GM10266 (cell line): ENCODE results near the gene CADM4.

Experiments
- DNase-seq: peaks from one replicate; pipeline ENCODE4 v3.0.0; 2012; ENCODE audit errors: extremely low spot score
- CTCF ChIP-seq: IDR thresholded peaks from 2 replicates; pipeline ENCODE4 v1.5.1; 2012; ENCODE audit warnings: mild to moderate bottlenecking, low read depth; ENCODE audit not compliant: control insufficient read depth, insufficient read depth; ENCODE audit errors: missing control alignments

CADM4 gene

DNA sequence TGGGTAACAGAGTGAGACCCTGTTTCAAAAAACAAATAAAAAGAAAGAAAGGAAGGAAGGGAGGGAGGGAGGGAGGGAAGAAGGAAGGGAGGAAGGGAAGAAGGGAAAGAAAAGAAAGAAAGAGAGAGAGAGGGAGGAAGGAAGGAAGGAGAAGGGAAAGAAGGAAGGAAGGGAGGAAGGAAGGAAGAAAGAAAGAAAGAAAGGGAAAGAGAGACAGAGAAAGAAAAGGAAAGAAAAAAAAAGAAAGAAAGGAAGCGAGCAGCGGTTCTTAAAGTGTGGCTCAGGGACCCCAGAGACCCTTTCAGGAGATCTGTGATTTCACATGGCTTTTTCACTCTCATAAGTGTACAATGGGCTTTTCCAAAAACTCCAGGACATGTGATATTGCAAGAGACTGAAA lies 9.9 kb upstream of the CADM4 start:
- DNase-seq: no peak
- TF ChIP-seq CTCF: no peak

DNA sequence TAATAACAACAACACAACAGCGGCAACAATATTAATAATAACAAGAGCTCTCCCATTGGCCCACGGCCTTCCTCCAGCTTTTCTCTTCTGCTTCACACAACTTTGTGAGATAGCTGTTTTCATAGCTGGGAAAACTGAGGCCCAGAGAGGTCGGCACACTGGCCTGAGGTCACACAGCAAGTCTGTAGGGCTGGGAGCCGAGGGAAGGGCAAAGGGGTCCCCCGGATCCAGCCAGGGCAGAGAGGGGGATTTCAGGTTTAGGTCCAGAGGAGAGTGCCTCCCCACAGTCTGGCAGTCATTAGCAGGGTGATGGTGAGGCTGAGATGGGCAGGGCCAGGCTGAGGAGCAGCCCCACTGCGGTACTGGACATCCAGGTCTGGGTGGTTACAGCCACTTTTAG lies 9.0 kb upstream of the CADM4 start:
- DNase-seq: no peak
- no peak for TF ChIP-seq CTCF

DNA sequence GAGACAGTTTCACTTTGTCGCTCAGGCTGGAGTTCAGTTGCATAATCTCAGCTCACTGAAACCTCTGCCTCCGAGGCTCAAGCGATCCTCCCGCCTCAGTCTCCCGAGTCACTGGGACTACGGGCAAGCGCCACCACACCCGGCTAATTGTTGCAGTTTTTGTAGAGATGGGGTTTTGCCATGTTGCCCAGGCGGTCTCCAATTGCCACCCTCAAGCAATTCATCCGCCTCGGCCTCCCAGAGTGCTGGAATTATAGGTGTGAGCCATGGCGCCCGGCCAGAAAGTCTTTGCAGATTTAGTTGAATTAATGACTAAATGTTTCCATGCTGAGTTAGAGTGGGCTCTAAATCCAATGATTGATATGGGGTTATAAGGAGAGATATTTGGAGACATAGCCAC lies 4.5 kb upstream of the CADM4 start:
- DNase-seq: no peak
- TF ChIP-seq CTCF: no peak

GRCh38 chr19:43643326-43643725 lies 3.7 kb upstream of the CADM4 start:
- DNase-seq: no peak
- TF ChIP-seq CTCF: no peak

GRCh38 chr19:43642531-43642930 lies 2.9 kb upstream of the CADM4 start:
- TF ChIP-seq CTCF: no peak
- DNase-seq: no peak

DNA sequence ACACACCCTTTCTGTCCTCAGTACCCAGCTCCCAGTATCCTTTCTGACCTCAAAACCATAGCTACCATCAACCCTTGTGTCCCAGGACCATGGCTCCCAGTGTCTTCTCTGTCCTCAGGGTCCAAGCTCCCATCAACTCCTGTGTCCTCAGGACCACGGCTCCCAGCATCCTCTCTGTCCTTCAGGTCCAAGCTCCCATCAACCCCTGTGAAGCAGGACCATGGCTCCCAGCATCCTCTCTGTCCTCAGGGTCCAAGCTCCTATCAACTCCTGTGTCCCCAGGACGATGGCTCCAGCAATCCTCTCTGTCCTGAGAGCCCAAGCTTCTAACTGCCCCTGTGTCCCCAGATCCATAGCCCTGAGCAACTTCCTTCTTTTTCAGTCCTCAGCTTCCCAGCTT lies 1.7 kb upstream of the CADM4 start:
- TF ChIP-seq CTCF: no peak
- no peak for DNase-seq

GRCh38 chr19:43640424-43640757 lies 741 bp upstream of the CADM4 start:
- no peak for DNase-seq
- no peak for TF ChIP-seq CTCF
